Loucy (cell line): ENCODE measurements around the gene PPP1R14B.

ENCODE experiments used
- H2AFZ ChIP-seq: fragments of 200-600 bp; sonication (generic); 2 replicates; pipeline ENCODE4 v1.6.0; 2016; ENCODE audit warnings: antibody characterized with exemption, mild to moderate bottlenecking, low read length, moderate library complexity
- H3F3A ChIP-seq: fragments of 200-600 bp; 2 replicates; pipeline ENCODE4 v1.6.0; 2016; ENCODE audit warnings: antibody characterized with exemption, low read depth, mild to moderate bottlenecking
- H3K27me3 ChIP-seq: fragments of 200-600 bp; sonication (generic); 2 replicates; pipeline ENCODE4 v1.6.1; 2014; ENCODE audit warnings: low read length, mild to moderate bottlenecking; ENCODE audit not compliant: insufficient read depth, poor library complexity, severe bottlenecking
- H3K36me3 ChIP-seq: fragments of 200-600 bp; sonication (generic); 2 replicates; pipeline ENCODE4 v1.6.1; 2016; ENCODE audit warnings: low read length; ENCODE audit not compliant: insufficient read depth
- H3K4me1 ChIP-seq: fragments of 200-600 bp; sonication (generic); 2 replicates; pipeline ENCODE4 v1.5.1; 2014; ENCODE audit warnings: low read length, mild to moderate bottlenecking; ENCODE audit not compliant: insufficient read depth, poor library complexity, severe bottlenecking
- H3K4me2 ChIP-seq: fragments of 200-600 bp; sonication (generic); 2 replicates; pipeline ENCODE4 v1.6.0; 2014; ENCODE audit warnings: antibody characterized with exemption, low read length, low read depth, mild to moderate bottlenecking; ENCODE audit not compliant: poor library complexity, severe bottlenecking
- H3K4me3 ChIP-seq: fragments of 200-600 bp; sonication (generic); 2 replicates; pipeline ENCODE4 v1.5.1; 2014; ENCODE audit warnings: low read length, mild to moderate bottlenecking, mixed read lengths; ENCODE audit not compliant: poor library complexity, severe bottlenecking
- H3K79me2 ChIP-seq: fragments of 200-600 bp; sonication (generic); 2 replicates; pipeline ENCODE4 v1.6.1; 2014; ENCODE audit warnings: low read length; ENCODE audit not compliant: insufficient read depth
- H3K9ac ChIP-seq: fragments of 200-600 bp; sonication (generic); 2 replicates; pipeline ENCODE4 v1.6.0; 2014; ENCODE audit warnings: mild to moderate bottlenecking, low read depth, low read length, moderate library complexity; ENCODE audit not compliant: poor library complexity, severe bottlenecking
- H3K9me2 ChIP-seq: fragments of 200-600 bp; sonication (generic); replicated peaks from 2 replicates; pipeline ENCODE4 v1.6.1; 2016; ENCODE audit warnings: low read depth, low read length, mixed read lengths
- H3K9me3 ChIP-seq: fragments of 200-600 bp; sonication (generic); 2 replicates; pipeline ENCODE4 v1.6.1; 2014; ENCODE audit warnings: mild to moderate bottlenecking, antibody characterized with exemption, low read length, low read depth; ENCODE audit not compliant: insufficient read depth
- H4K20me1 ChIP-seq: fragments of 200-600 bp; sonication (generic); 2 replicates; pipeline ENCODE4 v1.6.0; 2014; ENCODE audit warnings: antibody characterized with exemption, low read length, mild to moderate bottlenecking; ENCODE audit not compliant: insufficient read depth, poor library complexity, severe bottlenecking
- CTCF ChIP-seq: fragments of 200-600 bp; sonication (generic); conservative IDR thresholded peaks from 2 replicates; pipeline ENCODE4 v1.5.1; 2014; ENCODE audit warnings: mild to moderate bottlenecking, antibody characterized with exemption, low read length
- EZH2phosphoT487 ChIP-seq: fragments of 200-600 bp; IDR thresholded peaks from 2 replicates; pipeline ENCODE4 v1.6.1; 2018; ENCODE audit warnings: antibody characterized with exemption, mild to moderate bottlenecking, moderate library complexity, borderline replicate concordance

The PPP1R14B gene

GRCh38 chr11:64206457-64207255 is 40.1 kb downstream of the PPP1R14B start, which contains the start of gene FERMT3:
Gene FERMT3 (plus strand): TSS chr11:64206721. CDS start chr11:64207365, 644 bp downstream.
- H3K4me1 ChIP-seq = peaks cover 26% of the 10 kb centered on the region
- peak within 1 kb of the TSS; percentile 96 for H3K4me3 ChIP-seq
- H3K36me3 ChIP-seq = peaks cover 27% of the 10 kb centered on the region; the same call in 1 of the 2 replicates
- H3K9ac ChIP-seq = peak within 1 kb of the TSS; percentile 99
- H2AFZ ChIP-seq = peak within 1 kb of the TSS; percentile 53
- peaks cover 25% of the 10 kb centered on the region for H4K20me1 ChIP-seq
- peaks cover 38% of the 10 kb centered on the region for H3K79me2 ChIP-seq
- H3K4me2 ChIP-seq = peak within 1 kb of the TSS; percentile 92
- TF ChIP-seq EZH2phosphoT487 = no peak
- TF ChIP-seq CTCF = peak; percentile 23
- peaks cover 6% of the 10 kb centered on the region; the same call in 1 of the 2 replicates for H3F3A ChIP-seq
- no peaks in the 10 kb centered on the region for H3K9me3 ChIP-seq
- no peaks in the 10 kb centered on the region for H3K9me2 ChIP-seq
- H3K27me3 ChIP-seq = no peaks in the 10 kb centered on the region

- Histone ChIP-seq H3F3A (peaks cover 6% of the 10 kb centered on the region; the same call in 1 of the 2 replicates), H2AFZ (no peak overlapping the region), H3K4me1 (peaks cover 26% of the 10 kb centered on the region), H3K4me3 (no peak overlapping the region), H3K9ac (no peak overlapping the region), H3K27me3 (no peaks in the 10 kb centered on the region), H3K4me2 (no peak overlapping the region), H3K9me3 (no peaks in the 10 kb centered on the region), H3K36me3 (peaks cover 46% of the 10 kb centered on the region; the same call in 1 of the 2 replicates), H3K9me2 (no peaks in the 10 kb centered on the region), H3K79me2 (peaks cover 41% of the 10 kb centered on the region), H4K20me1 (peaks cover 20% of the 10 kb centered on the region)
- TF ChIP-seq CTCF = peak; percentile 90
- TF ChIP-seq EZH2phosphoT487 = no peak
Observed at GRCh38 chr11:64204464-64204989, 42.2 kb downstream of the PPP1R14B start.

- peaks cover 20% of the 10 kb centered on the region for H4K20me1 ChIP-seq
- peaks cover 46% of the 10 kb centered on the region; the same call in 1 of the 2 replicates for H3K36me3 ChIP-seq
- no peaks in the 10 kb centered on the region for H3K27me3 ChIP-seq
- peaks cover 37% of the 10 kb centered on the region for H3K79me2 ChIP-seq
- TF ChIP-seq CTCF = no peak
- no peak for TF ChIP-seq EZH2phosphoT487
- peaks cover 6% of the 10 kb centered on the region; the same call in 1 of the 2 replicates for H3F3A ChIP-seq
- H3K9ac ChIP-seq = no peak overlapping the region
- peaks cover 23% of the 10 kb centered on the region for H3K4me1 ChIP-seq
- H3K4me3 ChIP-seq = no peak overlapping the region
- H3K9me3 ChIP-seq = no peaks in the 10 kb centered on the region
- no peaks in the 10 kb centered on the region for H3K9me2 ChIP-seq
- no peak overlapping the region for H2AFZ ChIP-seq
- H3K4me2 ChIP-seq = no peak overlapping the region
Observed at GRCh38 chr11:64204080-64204440, 42.7 kb downstream of the PPP1R14B start.
